ENCODE data around the gene FHOD3. TPM values are rescaled to one million over a fixed set of nuclear protein-coding genes. Genes with fewer than 3 reads are reported as not detected.

Gene FHOD3
- total RNA-seq, 1 donor from 2014 or later, result 2.5 TPM

DNA sequence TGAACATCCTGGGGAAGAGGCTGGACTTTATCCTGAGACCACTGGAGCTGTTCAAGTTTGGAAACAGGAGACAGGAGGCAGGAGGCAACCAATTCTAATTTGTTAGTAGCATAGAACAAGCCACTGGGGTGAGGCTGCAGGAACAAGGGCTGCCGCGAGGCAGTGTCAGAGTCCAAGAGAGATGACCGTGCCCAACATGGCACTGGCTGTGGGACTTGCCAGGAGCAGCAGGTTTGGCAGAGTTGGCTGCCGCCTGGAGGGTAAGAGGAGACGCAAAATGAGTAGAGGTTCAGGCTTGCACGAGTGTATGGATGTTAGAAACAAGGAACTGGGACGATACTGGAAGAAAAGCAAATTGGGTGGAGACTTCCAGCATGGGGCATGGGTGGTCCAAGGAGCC is 362.8 kb downstream of the FHOD3 start:
- Histone ChIP-seq H3K9me3 (no peaks in the 10 kb centered on the region), H3K4me1 (no peaks in the 10 kb centered on the region), H3K4me3 (no peak overlapping the region), H3K27ac (no peak overlapping the region), H3K36me3 (no peaks in the 10 kb centered on the region), H3K27me3 (ENCODE audit: low read depth) (no peaks in the 10 kb centered on the region)
- TF ChIP-seq, protein P1, sequence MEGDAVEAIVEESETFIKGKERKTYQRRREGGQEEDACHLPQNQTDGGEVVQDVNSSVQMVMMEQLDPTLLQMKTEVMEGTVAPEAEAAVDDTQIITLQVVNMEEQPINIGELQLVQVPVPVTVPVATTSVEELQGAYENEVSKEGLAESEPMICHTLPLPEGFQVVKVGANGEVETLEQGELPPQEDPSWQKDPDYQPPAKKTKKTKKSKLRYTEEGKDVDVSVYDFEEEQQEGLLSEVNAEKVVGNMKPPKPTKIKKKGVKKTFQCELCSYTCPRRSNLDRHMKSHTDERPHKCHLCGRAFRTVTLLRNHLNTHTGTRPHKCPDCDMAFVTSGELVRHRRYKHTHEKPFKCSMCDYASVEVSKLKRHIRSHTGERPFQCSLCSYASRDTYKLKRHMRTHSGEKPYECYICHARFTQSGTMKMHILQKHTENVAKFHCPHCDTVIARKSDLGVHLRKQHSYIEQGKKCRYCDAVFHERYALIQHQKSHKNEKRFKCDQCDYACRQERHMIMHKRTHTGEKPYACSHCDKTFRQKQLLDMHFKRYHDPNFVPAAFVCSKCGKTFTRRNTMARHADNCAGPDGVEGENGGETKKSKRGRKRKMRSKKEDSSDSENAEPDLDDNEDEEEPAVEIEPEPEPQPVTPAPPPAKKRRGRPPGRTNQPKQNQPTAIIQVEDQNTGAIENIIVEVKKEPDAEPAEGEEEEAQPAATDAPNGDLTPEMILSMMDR (IDR thresholded peaks at IDR 0.05), result no peak
- DNase-seq (no peak), ATAC-seq (no peak)
- intact Hi-C loops (cut with DNase I), result no loop called here

DNA sequence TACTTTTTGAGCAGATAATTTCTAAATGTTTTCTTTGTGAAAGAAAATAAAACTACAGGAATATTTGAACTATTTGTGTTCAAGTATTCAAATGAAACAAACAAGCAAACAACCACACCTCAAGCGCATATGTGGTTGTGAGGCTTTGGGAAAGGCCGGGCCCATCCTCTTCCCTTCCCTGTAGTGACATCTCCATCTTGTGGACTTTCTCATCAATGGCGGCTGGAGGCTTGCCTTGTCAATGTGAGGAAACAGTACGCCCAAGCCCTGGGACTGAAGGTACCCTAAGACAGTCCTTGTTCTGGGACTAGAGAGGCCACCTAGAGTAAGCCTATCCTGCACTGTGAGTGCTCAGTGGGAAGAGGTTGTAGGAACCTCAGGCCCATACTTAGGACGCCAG is 364.5 kb downstream of the FHOD3 start:
- ATAC-seq, result no peak

DNA sequence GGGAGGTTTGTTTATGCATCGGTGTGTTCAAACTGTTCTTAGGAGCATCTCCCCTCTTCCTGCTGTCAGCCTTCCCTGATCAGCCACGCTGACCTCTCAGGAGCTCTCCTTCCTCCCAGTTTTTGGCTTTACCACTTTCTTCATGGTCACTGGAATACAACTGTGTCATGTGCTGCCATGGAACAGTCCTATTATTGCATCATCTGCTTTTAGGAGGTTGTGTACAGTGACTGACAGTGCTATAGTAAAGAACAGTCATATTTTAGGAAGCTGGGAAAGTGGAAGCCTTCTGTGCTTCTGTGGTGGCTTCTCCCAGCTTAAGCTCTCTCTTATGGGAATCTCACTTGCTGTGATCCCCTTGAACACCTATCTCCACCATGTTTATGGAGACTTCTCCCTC is 365.8 kb downstream of the FHOD3 start:
- intact Hi-C loops (cut with DNase I), result no loop called here
- no peak for ATAC-seq
- no peaks in the 10 kb centered on the region for H3K4me1 ChIP-seq
- TF ChIP-seq, protein P1 (IDR thresholded peaks at IDR 0.05), result no peak
- no peaks in the 10 kb centered on the region for H3K27me3 ChIP-seq (ENCODE audit: low read depth)
- H3K4me3 ChIP-seq, result no peak overlapping the region
- no peak overlapping the region for H3K27ac ChIP-seq
- no peaks in the 10 kb centered on the region for H3K9me3 ChIP-seq
- DNase-seq, result no peak
- H3K36me3 ChIP-seq, result no peaks in the 10 kb centered on the region

More for the DNA sequence above, 364.5 kb downstream of the FHOD3 start:
- TF ChIP-seq, protein P1 (IDR thresholded peaks at IDR 0.05), result no peak
- Histone ChIP-seq H3K9me3 (no peaks in the 10 kb centered on the region), H3K4me1 (no peaks in the 10 kb centered on the region), H3K27ac (no peak overlapping the region), H3K27me3 (ENCODE audit: low read depth) (no peaks in the 10 kb centered on the region), H3K4me3 (no peak overlapping the region), H3K36me3 (no peaks in the 10 kb centered on the region)
- intact Hi-C loops (cut with DNase I), result no loop called here
- no peak for DNase-seq

DNA sequence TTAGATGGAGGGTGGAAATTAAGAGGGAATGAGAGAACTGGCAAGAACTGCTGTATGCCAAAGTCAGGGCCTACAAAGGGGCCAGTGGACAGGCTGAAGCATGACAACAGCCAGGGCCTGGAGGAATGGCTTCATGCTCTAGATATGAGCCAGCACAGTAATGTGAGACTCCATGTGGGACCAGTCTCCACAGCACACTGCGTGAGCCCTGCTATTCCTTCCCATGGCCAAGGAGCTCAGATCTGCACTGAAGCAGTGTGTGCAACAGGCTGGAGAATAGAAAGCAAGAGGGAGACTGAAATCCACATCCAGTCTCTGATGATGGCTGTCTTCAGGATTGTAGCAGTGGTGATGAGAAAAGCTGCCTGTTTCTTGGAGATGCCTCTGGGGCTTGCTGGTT is 368.4 kb downstream of the FHOD3 start:
- Histone ChIP-seq H3K4me3 (no peak overlapping the region), H3K27ac (no peak overlapping the region), H3K27me3 (ENCODE audit: low read depth) (no peaks in the 10 kb centered on the region), H3K36me3 (no peaks in the 10 kb centered on the region), H3K4me1 (no peaks in the 10 kb centered on the region), H3K9me3 (no peaks in the 10 kb centered on the region)
- TF ChIP-seq, protein P1 (IDR thresholded peaks at IDR 0.05), result no peak
- DNase-seq, result no peak
- intact Hi-C loops (cut with DNase I), result no loop called here
- no peak for ATAC-seq

- no peaks in the 10 kb centered on the region for H3K27me3 ChIP-seq (ENCODE audit: low read depth)
- peaks cover under 1% of the 10 kb centered on the region for H3K4me1 ChIP-seq
- TF ChIP-seq, protein P1 (IDR thresholded peaks at IDR 0.05), result no peak
- no peak overlapping the region for H3K4me3 ChIP-seq
- no peaks in the 10 kb centered on the region for H3K36me3 ChIP-seq
- no peak overlapping the region for H3K27ac ChIP-seq
- intact Hi-C loops (cut with DNase I), result no loop called here
- ATAC-seq (no peak), DNase-seq (no peak)
- H3K9me3 ChIP-seq, result no peaks in the 10 kb centered on the region
Observed at GRCh38 chr18:36667811-36668210, 370.3 kb downstream of the FHOD3 start.

- intact Hi-C loops (cut with DNase I), result no loop called here
- TF ChIP-seq, protein P1 (IDR thresholded peaks at IDR 0.05), result no peak
- peaks cover 6% of the 10 kb centered on the region for H3K4me1 ChIP-seq
- H3K9me3 ChIP-seq, result no peaks in the 10 kb centered on the region
- no peaks in the 10 kb centered on the region for H3K36me3 ChIP-seq
- H3K4me3 ChIP-seq, result no peak overlapping the region
- ATAC-seq (no peak), DNase-seq (no peak)
- no peak overlapping the region for H3K27ac ChIP-seq
- H3K27me3 ChIP-seq (ENCODE audit: low read depth), result no peaks in the 10 kb centered on the region
Observed at GRCh38 chr18:36668349-36668748, 370.8 kb downstream of the FHOD3 start.

All from lower lobe of right lung (tissue), 2 donors.